Spleen (tissue), 11 donors: ENCODE results near the gene ENDOV. TPM values are rescaled to one million over a fixed set of nuclear protein-coding genes. Genes with fewer than 3 reads are reported as not detected.

Experiments used
- DNase-seq: peaks from one replicate; pipeline ENCODE4 v3.0.0-alpha.2; 2020
- H3K27ac ChIP-seq, 8 donors: fragments of 200-600 bp; sonication (generic) in 7 of 8; 1 replicate in 4 of 8; 2 replicates in 4 of 8; pipeline versions ENCODE4 v1.5.0 to v1.8.0; 2016 to 2021; ENCODE audit warnings: inconsistent platforms in 4 of 8, mild to moderate bottlenecking in 4 of 8, moderate library complexity in 1 of 8
- H3K27me3 ChIP-seq, 7 donors: fragments of 200-600 bp; sonication (generic) in 6 of 7; replicated peaks in 1 of 7; 1 replicate in 4 of 7; 2 replicates in 3 of 7; pipeline versions ENCODE4 v1.5.0 to v1.8.0; 2016 to 2021; ENCODE audit warnings: inconsistent platforms in 3 of 7, mild to moderate bottlenecking in 1 of 7
- H3K36me3 ChIP-seq, 6 donors: fragments of 200-600 bp; sonication (generic) in 5 of 6; 1 replicate in 4 of 6; 2 replicates in 2 of 6; pipeline versions ENCODE4 v1.5.0 to v1.8.0; 2016 to 2021; ENCODE audit warnings: inconsistent platforms in 2 of 6
- H3K4me1 ChIP-seq, 6 donors: fragments of 200-600 bp; sonication (generic) in 5 of 6; 1 replicate in 3 of 6; 2 replicates in 3 of 6; pipeline versions ENCODE4 v1.5.0 to v1.8.0; 2016 to 2021; ENCODE audit warnings: inconsistent platforms in 3 of 6
- H3K4me3 ChIP-seq, 8 donors: fragments of 200-600 bp; sonication (generic) in 7 of 8; 1 replicate in 4 of 8; 2 replicates in 4 of 8; pipeline versions ENCODE4 v1.5.0 to v1.8.0; 2016 to 2021; ENCODE audit warnings: inconsistent platforms in 4 of 8, mild to moderate bottlenecking in 4 of 8, moderate library complexity in 2 of 8
- H3K9me3 ChIP-seq, 8 donors: fragments of 200-600 bp; sonication (generic) in 7 of 8; 1 replicate in 4 of 8; 2 replicates in 4 of 8; pipeline versions ENCODE4 v1.5.0 to v1.8.0; 2016 to 2021; ENCODE audit warnings: inconsistent platforms in 4 of 8
- POLR2A ChIP-seq, 3 donors: fragments of 450-650 bp; IDR thresholded peaks; one replicate each; pipeline ENCODE4 v1.5.1; 2017; ENCODE audit warnings: antibody characterized with exemption in 3 of 3, mild to moderate bottlenecking in 1 of 3
- POLR2AphosphoS5 ChIP-seq, 3 donors: sonication (generic); formaldehyde crosslinking; IDR thresholded peaks; one replicate each; pipeline ENCODE4 v1.5.1; 2017; ENCODE audit warnings: antibody characterized with exemption in 3 of 3
- WGBS, 5 donors: extraction: QIAGEN DNeasy Blood & Tissue Kit in 3 of 5; methylation state at CpG; one replicate each; pipeline versions ENCODE4 v1.1.5 to v1.1.7; 2013 to 2018; 5-methylcytosine and 5-hydroxymethylcytosine counted together
- intact Hi-C: fragments of 100-400 bp; cut with DNase I; formaldehyde crosslinking; loops from one replicate; pipeline ENCODE4 v1.15.0; 2023; ENCODE audit warnings: low total_unique reads
- polyA plus RNA-seq, 3 donors: library from polyadenylated mRNA; stranded (reverse); fragments of 200-250 nt; gene quantifications; one replicate each; pipeline ENCODE4 v1.2.1, GENCODE V29; 2013
- total RNA-seq, 7 donors: library from RNA; depleted of rRNA in 3 of 7; stranded (reverse); fragments of >200 nt in 3 of 7; fragmentation: NEBNext Ultra II Directional in 4 of 7; extraction: Animal tissue kit (Norgen Biotek cat#: 25700) in 4 of 7; gene quantifications; one replicate each; pipeline versions ENCODE4 v1.1.0 to v1.2.1, GENCODE V29; 2016 to 2021
- TF ChIP-seq, protein P1 (sequence below), 11 experiments: fragments of 200-600 bp in 7 of 11; fragments of 450-650 bp in 4 of 11; sonication (generic) in 4 of 11; IDR thresholded peaks in 8 of 11; conservative IDR thresholded peaks in 3 of 11; 1 replicate in 7 of 11; 2 replicates in 4 of 11; pipeline versions ENCODE4 v1.4.0 to v1.8.0; 2016 to 2021; ENCODE audit warnings: antibody characterized with exemption in 11 of 11, inconsistent platforms in 4 of 11, mild to moderate bottlenecking in 1 of 11
- donor health status: healthy with polysubstance abuse.
- donor health status: DM: no; HTN: no; CAD: no; lungs with moderate emphysema.
- donor health status: DM: no; HTN: no; CAD: no.
- donor health status: Bipolar disorder and iron deficiency.
- donor health status: healthy.
- donor health status: DM: no; HTN: no; CAD: no.
- donor health status: DM: yes; HTN: yes; CAD: no.

ENDOV gene
- total and polyA plus RNA-seq, 10 donors, result 9.7 to 47.4 (median 23.2) TPM

DNA sequence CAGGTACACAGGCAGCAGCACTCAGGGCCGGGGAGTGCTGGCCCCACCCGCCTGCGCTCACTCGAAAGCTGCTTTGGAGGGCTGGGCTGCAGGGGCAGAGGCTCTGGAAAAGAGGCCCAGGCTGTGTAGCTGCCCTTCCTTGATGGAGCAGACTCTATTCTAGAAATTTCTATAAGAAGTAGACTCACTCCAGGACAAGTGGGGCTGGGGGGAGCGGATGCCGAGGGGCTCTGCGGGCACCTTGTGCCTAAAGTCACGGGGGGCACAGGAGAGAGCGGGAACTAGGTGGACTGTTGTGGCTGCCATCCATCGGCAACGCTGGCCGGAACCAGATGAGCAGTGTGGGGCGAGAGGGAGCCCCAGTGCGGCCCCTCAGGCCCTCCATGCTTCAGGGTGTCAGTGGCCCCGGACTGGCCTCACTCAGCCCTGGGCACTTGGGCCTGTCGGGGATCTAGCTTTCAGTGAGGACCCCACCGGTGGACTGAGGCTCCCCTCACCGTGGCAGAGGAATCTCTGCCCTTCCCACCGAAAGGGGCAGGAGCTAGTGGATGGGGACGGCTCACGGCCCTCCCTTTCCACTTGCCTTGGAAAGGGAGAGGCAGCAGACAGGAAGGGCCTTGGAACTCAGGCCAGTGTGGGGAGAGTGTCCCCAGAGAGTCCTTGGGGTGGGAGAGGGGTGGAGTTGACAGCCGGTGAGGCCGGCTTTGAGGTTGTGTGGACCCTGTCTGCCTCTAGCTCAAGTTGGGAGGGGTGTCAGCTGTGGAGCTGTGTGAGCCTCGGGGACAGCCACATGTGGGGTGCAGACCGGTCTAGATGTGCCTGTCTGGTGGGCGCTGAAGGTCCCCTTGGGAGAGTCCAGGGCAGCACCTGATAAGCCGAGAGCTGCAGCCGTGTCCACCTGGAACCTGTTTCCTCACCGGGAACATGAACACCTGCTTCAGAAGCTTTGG is 16.6 kb downstream of the ENDOV start:
- intact Hi-C loops, result no loop called here
- Histone ChIP-seq H3K9me3 (no peaks in the 10 kb centered on the region), H3K27me3 (no peaks in the 10 kb centered on the region), H3K36me3 (peaks cover 0 to 29% (median 3%) of the 10 kb centered on the region in 6 donors), H3K4me1 (peaks cover 6 to 20% (median 8%) of the 10 kb centered on the region in 6 donors), H3K4me3 (no peak overlapping the region), H3K27ac (no peak overlapping the region)
- WGBS, 5 donors, result 78 to 90% (median 85%) methylated on average over 26 to 29 of the region's 29 CpGs
- TF ChIP-seq POLR2A (IDR thresholded peaks at IDR 0.05) (no peak), POLR2AphosphoS5 (IDR thresholded peaks at IDR 0.05) (no peak)
- TF ChIP-seq, protein P1, sequence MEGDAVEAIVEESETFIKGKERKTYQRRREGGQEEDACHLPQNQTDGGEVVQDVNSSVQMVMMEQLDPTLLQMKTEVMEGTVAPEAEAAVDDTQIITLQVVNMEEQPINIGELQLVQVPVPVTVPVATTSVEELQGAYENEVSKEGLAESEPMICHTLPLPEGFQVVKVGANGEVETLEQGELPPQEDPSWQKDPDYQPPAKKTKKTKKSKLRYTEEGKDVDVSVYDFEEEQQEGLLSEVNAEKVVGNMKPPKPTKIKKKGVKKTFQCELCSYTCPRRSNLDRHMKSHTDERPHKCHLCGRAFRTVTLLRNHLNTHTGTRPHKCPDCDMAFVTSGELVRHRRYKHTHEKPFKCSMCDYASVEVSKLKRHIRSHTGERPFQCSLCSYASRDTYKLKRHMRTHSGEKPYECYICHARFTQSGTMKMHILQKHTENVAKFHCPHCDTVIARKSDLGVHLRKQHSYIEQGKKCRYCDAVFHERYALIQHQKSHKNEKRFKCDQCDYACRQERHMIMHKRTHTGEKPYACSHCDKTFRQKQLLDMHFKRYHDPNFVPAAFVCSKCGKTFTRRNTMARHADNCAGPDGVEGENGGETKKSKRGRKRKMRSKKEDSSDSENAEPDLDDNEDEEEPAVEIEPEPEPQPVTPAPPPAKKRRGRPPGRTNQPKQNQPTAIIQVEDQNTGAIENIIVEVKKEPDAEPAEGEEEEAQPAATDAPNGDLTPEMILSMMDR (IDR thresholded peaks at IDR 0.05 in 8 of 11, conservative IDR thresholded peaks at IDR 0.05 in 3 of 11), result no peak
- DNase-seq, result peak; percentile 65

DNA sequence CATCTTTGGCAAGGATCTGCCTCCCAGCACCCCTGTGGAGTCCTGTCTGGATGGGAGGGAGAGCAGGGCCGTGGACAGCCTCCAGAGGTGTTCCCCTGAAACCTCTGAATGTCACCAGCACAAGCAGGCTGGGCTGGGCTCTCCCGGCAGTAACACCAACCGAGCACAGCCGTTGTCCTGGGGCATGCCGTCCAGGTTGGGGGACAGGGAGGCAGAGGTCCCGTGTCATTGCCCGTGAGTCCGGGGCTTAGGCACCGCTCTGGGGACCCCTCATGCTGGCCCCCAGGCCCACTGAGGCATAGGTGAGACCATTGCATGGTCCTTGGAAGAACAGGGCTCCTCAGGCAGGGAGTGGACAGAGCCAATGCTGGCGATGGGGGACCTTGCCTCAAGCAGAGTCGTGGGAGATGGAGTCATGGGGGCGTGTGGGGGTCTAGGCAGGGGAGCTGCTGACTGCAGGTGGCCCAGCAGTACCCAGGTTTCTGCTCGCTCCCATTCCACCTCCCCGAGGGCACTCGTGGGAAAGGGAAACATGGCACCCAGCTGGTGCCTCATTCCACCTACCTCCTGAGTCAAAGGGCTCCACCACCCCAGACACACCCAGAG is 17.5 kb downstream of the ENDOV start:
- Histone ChIP-seq H3K4me1 (peaks cover 0 to 11% (median 0%) of the 10 kb centered on the region in 6 donors), H3K4me3 (no peak overlapping the region), H3K36me3 (peaks cover 0 to 29% (median 3%) of the 10 kb centered on the region in 6 donors), H3K9me3 (no peaks in the 10 kb centered on the region), H3K27me3 (no peaks in the 10 kb centered on the region), H3K27ac (no peak overlapping the region)
- TF ChIP-seq POLR2A (IDR thresholded peaks at IDR 0.05) (no peak), POLR2AphosphoS5 (IDR thresholded peaks at IDR 0.05) (no peak)
- TF ChIP-seq, protein P1 (IDR thresholded peaks at IDR 0.05 in 8 of 11, conservative IDR thresholded peaks at IDR 0.05 in 3 of 11), result no peak
- 79 to 87% (median 81%) methylated on average over 6 to 15 of the region's 15 CpGs for WGBS, 5 donors
- intact Hi-C loops, result no loop called here
- peak; percentile 64 for DNase-seq

DNA sequence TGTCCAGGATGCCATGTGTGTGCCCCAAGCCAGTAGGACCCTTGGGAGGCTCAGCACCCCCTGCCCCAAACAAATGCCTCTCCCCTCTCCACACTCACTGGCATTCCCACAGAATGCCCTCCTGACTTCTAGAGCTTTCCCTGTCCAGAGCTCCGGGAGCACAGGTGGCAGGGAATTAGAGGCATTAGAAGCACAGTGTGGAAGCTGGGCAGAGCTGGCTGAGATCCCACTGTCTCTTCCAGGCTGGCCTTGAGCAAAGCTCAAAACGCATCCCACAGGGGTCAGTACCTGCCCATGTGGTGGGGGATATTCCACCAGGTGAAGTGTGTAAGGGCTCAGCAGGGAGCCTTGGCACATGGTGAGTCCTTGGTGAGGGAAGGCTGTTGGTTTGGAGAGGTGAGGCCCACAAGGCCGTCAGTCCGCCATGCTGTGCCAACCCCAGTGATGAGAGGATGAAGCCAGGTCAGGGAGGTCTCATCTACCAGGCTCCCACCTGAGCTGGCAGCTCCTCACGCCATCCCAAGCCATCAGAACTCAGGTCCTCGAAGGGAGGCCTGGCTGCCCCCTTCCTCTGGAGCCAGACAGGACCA is 18.1 kb downstream of the ENDOV start:
- intact Hi-C loops, result no loop called here
- 87 to 92% (median 90%) methylated on average over 6 of the region's 6 CpGs for WGBS, 5 donors

More for the DNA sequence above, 18.1 kb downstream of the ENDOV start:
- Histone ChIP-seq H3K27me3 (no peaks in the 10 kb centered on the region), H3K4me1 (peaks cover 0 to 11% (median 0%) of the 10 kb centered on the region in 6 donors), H3K27ac (no peak overlapping the region), H3K9me3 (no peaks in the 10 kb centered on the region), H3K36me3 (peaks cover 0 to 28% (median 3%) of the 10 kb centered on the region in 6 donors), H3K4me3 (no peak overlapping the region)
- TF ChIP-seq POLR2A (IDR thresholded peaks at IDR 0.05) (no peak), POLR2AphosphoS5 (IDR thresholded peaks at IDR 0.05) (no peak)
- TF ChIP-seq, protein P1 (IDR thresholded peaks at IDR 0.05 in 8 of 11, conservative IDR thresholded peaks at IDR 0.05 in 3 of 11), result no peak
- peak; percentile 54 for DNase-seq
